CD4-positive, alpha-beta T cell (primary cell): ENCODE measurements around the gene ARHGAP42. TPM values are rescaled to one million over a fixed set of nuclear protein-coding genes. Genes with fewer than 3 reads are reported as not detected.

Experiments
- ATAC-seq: fragments of 200-7000 bp; cut with Tn5 transposase; one replicate; pipeline ENCODE4 v1.10.0; 2022; ENCODE audit warnings: mild to moderate bottlenecking; ENCODE audit not compliant: poor library complexity
- CTCF ChIA-PET: fragments of 350-600 bp; sonication (Branson Sonifier 250); formaldehyde crosslinking; loops from one replicate; lab custom pipeline; 2021; ENCODE audit warnings: antibody characterized with exemption, inconsistent platforms; lab: Charles Lee
- POLR2A ChIA-PET: fragments of 350-600 bp; sonication (Branson Sonifier 250); formaldehyde crosslinking; loops from one replicate; lab custom pipeline; 2021; ENCODE audit warnings: antibody characterized with exemption, inconsistent platforms; lab: Charles Lee
- DNase-seq, 14 experiments: peaks; one replicate each; pipeline ENCODE4 v3.0.0-alpha.2; 2013 to 2020; ENCODE audit warnings: mixed read lengths in 2 of 14
- H3K27ac ChIP-seq, 2 donors: one replicate each; pipeline versions ENCODE4 v1.5.1 to v1.7.0; 2013; ENCODE audit warnings: low read length in 2 of 2, low read depth in 1 of 2, mild to moderate bottlenecking in 1 of 2
- H3K27me3 ChIP-seq, 2 experiments: 1 replicate in 1 of 2; 2 replicates in 1 of 2; pipeline versions ENCODE4 v1.6.1 to v1.7.0; 2013; ENCODE audit warnings: low read length in 2 of 2, control low read depth in 1 of 2, mild to moderate bottlenecking in 1 of 2, moderate library complexity in 1 of 2; ENCODE audit not compliant: insufficient read depth in 2 of 2, control insufficient read depth in 1 of 2
- H3K36me3 ChIP-seq: one replicate; pipeline ENCODE4 v1.6.1; 2013; ENCODE audit warnings: low read length, control low read depth; ENCODE audit not compliant: insufficient read depth
- H3K4me1 ChIP-seq: one replicate; pipeline ENCODE4 v1.6.1; 2013; ENCODE audit warnings: low read length, control low read depth; ENCODE audit not compliant: insufficient read depth
- H3K4me3 ChIP-seq: one replicate; pipeline ENCODE4 v1.5.1; 2013; ENCODE audit warnings: mild to moderate bottlenecking, low read length, moderate library complexity
- H3K9me3 ChIP-seq, 2 experiments: 1 replicate in 1 of 2; 2 replicates in 1 of 2; pipeline versions ENCODE4 v1.6.1 to v1.7.0; 2013; ENCODE audit warnings: low read length in 2 of 2, mild to moderate bottlenecking in 2 of 2, control low read depth in 1 of 2, moderate library complexity in 1 of 2; ENCODE audit not compliant: control insufficient read depth in 1 of 2, insufficient read depth in 1 of 2
- H3K27ac Mint-ChIP-seq: one replicate; pipeline ENCODE4 v1.8.0; 2020; ENCODE audit warnings: mixed read lengths
- H3K27me3 Mint-ChIP-seq: one replicate; pipeline ENCODE4 v1.8.0; 2021; ENCODE audit warnings: mixed read lengths
- H3K36me3 Mint-ChIP-seq: one replicate; pipeline ENCODE4 v1.8.0; 2021; ENCODE audit warnings: low read depth, mixed read lengths
- H3K4me1 Mint-ChIP-seq: one replicate; pipeline ENCODE4 v1.8.0; 2021; ENCODE audit warnings: low read depth, mixed read lengths
- H3K4me3 Mint-ChIP-seq: one replicate; pipeline ENCODE4 v1.8.0; 2020; ENCODE audit warnings: mild to moderate bottlenecking, mixed read lengths
- H3K9me3 Mint-ChIP-seq: one replicate; pipeline ENCODE4 v1.8.0; 2020; ENCODE audit warnings: mixed read lengths
- CTCF ChIP-seq: fragments of 200-600 bp; IDR thresholded peaks from one replicate; pipeline ENCODE4 v1.8.0; 2022; ENCODE audit warnings: antibody characterized with exemption, mild to moderate bottlenecking
- intact Hi-C, 2 experiments: fragments of 100-400 bp; cut with DNase I in 1 of 2; cut with micrococcal nuclease in 1 of 2; formaldehyde crosslinking; loops; one replicate each; pipeline versions ENCODE4 v1.15.1 to v1.9.0; 2023 to 2025; cut with DNase I, micrococcal nuclease
- total RNA-seq, 174 experiments: library from RNA in 2 of 174; stranded (reverse) in 2 of 174; gene quantifications; one replicate each; pipeline ENCODE4 v1.2.3 and lab custom pipeline; 2021 to 2026

The ARHGAP42 gene
- total RNA-seq, 2 experiments from 2014 or later: not detected

GRCh38 chr11:100805506-100806199 is 118.6 kb downstream of the ARHGAP42 start:
- TF ChIP-seq CTCF: no peak
- H3K4me1 ChIP-seq: no peaks in the 10 kb centered on the region
- no peak overlapping the region for H3K27ac ChIP-seq
- H3K27me3 ChIP-seq: no peaks in the 10 kb centered on the region
- no peaks in the 10 kb centered on the region for H3K36me3 Mint-ChIP-seq
- H3K9me3 Mint-ChIP-seq: peaks cover 6% of the 10 kb centered on the region
- H3K27me3 Mint-ChIP-seq: no peaks in the 10 kb centered on the region
- no peak overlapping the region for H3K4me3 ChIP-seq
- no peaks in the 10 kb centered on the region for H3K4me1 Mint-ChIP-seq
- H3K27ac Mint-ChIP-seq: no peak overlapping the region
- DNase-seq (no peak), ATAC-seq (no peak)
- POLR2A ChIA-PET: no interaction called here
- H3K4me3 Mint-ChIP-seq: no peak overlapping the region
- CTCF ChIA-PET: no interaction called here
- intact Hi-C loops: no loop called here
- H3K36me3 ChIP-seq: no peaks in the 10 kb centered on the region
- H3K9me3 ChIP-seq: peaks cover 0 to 14% of the 10 kb centered on the region in 2 experiments

- no peak for TF ChIP-seq CTCF
- H3K4me1 Mint-ChIP-seq: no peaks in the 10 kb centered on the region
- DNase-seq (no peak), ATAC-seq (no peak)
- ChIA-PET CTCF (no interaction called here), POLR2A (no interaction called here)
- peaks cover 0 to 19% of the 10 kb centered on the region in 2 experiments for H3K9me3 ChIP-seq
- peaks cover 6% of the 10 kb centered on the region for H3K9me3 Mint-ChIP-seq
- no peak overlapping the region for H3K27ac ChIP-seq
- no peak overlapping the region for H3K4me3 ChIP-seq
- no peaks in the 10 kb centered on the region for H3K36me3 Mint-ChIP-seq
- no peaks in the 10 kb centered on the region for H3K27me3 ChIP-seq
- intact Hi-C loops: no loop called here
- H3K4me1 ChIP-seq: no peaks in the 10 kb centered on the region
- no peak overlapping the region for H3K27ac Mint-ChIP-seq
- H3K4me3 Mint-ChIP-seq: no peak overlapping the region
- no peaks in the 10 kb centered on the region for H3K36me3 ChIP-seq
- no peaks in the 10 kb centered on the region for H3K27me3 Mint-ChIP-seq
Measured at GRCh38 chr11:100806296-100806695, 119.2 kb downstream of the ARHGAP42 start.

GRCh38 chr11:100808904-100809491 is 121.9 kb downstream of the ARHGAP42 start:
- TF ChIP-seq CTCF: no peak
- Mint-ChIP-seq H3K27me3 (no peaks in the 10 kb centered on the region), H3K4me1 (no peaks in the 10 kb centered on the region), H3K36me3 (no peaks in the 10 kb centered on the region), H3K9me3 (peaks cover 6% of the 10 kb centered on the region), H3K27ac (no peak overlapping the region), H3K4me3 (no peak overlapping the region)
- ChIA-PET POLR2A (no interaction called here), CTCF (no interaction called here)
- Histone ChIP-seq H3K27ac (no peak overlapping the region), H3K9me3 (peaks cover 0 to 22% of the 10 kb centered on the region in 2 experiments), H3K4me1 (no peaks in the 10 kb centered on the region), H3K36me3 (no peaks in the 10 kb centered on the region), H3K27me3 (no peaks in the 10 kb centered on the region), H3K4me3 (no peak overlapping the region)
- intact Hi-C loops: no loop called here
- ATAC-seq (no peak), DNase-seq (no peak)
